ENCODE data around the gene F5. TPM values are rescaled to one million over a fixed set of nuclear protein-coding genes. Genes with fewer than 3 reads are reported as not detected.

F5 gene
- total RNA-seq, 1 donor from 2014 or later, result 1.0 TPM

DNA sequence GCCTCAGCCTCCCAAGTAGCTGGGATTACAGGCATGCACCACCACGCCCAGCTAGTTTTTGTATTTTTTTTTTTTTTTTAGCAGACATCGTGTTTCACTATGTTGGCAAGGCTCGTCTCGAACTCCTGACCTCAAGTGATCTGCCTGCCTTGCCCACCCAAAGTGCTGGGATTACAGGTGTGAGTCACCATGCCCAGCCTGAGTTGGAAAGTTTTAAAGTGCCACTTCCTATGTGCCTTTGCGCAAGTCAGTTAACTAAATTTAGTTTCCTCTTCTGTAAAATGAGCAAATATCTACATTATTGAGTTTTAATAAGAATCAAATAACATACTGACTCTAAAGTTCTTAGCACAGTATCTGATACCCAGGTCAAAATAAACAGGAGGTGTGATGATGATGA is 112.9 kb downstream of the F5 start:
- Histone ChIP-seq H3K27ac (ENCODE audit: low read depth, low read length) (no peak overlapping the region), H3K4me1 (ENCODE audit: control insufficient read depth in 3 of 3, insufficient read depth in 3 of 3, low read length in 3 of 3) (peaks cover 3 to 7% (median 6%) of the 10 kb centered on the region in 3 donors), H3K9me3 (ENCODE audit: control insufficient read depth in 3 of 3, low read length in 3 of 3) (no peaks in the 10 kb centered on the region), H3K4me3 (ENCODE audit: low read length in 3 of 3) (no peak overlapping the region), H3K27me3 (ENCODE audit: control insufficient read depth in 3 of 3, insufficient read depth in 3 of 3, low read length in 3 of 3) (no peaks in the 10 kb centered on the region), H3K36me3 (ENCODE audit: control insufficient read depth in 3 of 3, insufficient read depth in 3 of 3, low read length in 3 of 3) (peaks cover 12 to 30% (median 25%) of the 10 kb centered on the region in 3 donors), H3K9ac (ENCODE audit: low read depth in 1 of 3, low read length in 3 of 3) (no peak overlapping the region)

GRCh38 chr1:169472738-169473137 is 113.5 kb downstream of the F5 start:
- peaks cover 3 to 7% (median 6%) of the 10 kb centered on the region in 3 donors for H3K4me1 ChIP-seq (ENCODE audit: control insufficient read depth in 3 of 3, insufficient read depth in 3 of 3, low read length in 3 of 3)
- no peak overlapping the region for H3K9ac ChIP-seq (ENCODE audit: low read depth in 1 of 3, low read length in 3 of 3)
- H3K36me3 ChIP-seq (ENCODE audit: control insufficient read depth in 3 of 3, insufficient read depth in 3 of 3, low read length in 3 of 3), result peaks cover 15 to 33% (median 29%) of the 10 kb centered on the region in 3 donors
- H3K4me3 ChIP-seq (ENCODE audit: low read length in 3 of 3), result no peak overlapping the region
- H3K9me3 ChIP-seq (ENCODE audit: control insufficient read depth in 3 of 3, low read length in 3 of 3), result no peaks in the 10 kb centered on the region
- H3K27ac ChIP-seq (ENCODE audit: low read depth, low read length), result no peak overlapping the region
- H3K27me3 ChIP-seq (ENCODE audit: control insufficient read depth in 3 of 3, insufficient read depth in 3 of 3, low read length in 3 of 3), result no peaks in the 10 kb centered on the region

DNA sequence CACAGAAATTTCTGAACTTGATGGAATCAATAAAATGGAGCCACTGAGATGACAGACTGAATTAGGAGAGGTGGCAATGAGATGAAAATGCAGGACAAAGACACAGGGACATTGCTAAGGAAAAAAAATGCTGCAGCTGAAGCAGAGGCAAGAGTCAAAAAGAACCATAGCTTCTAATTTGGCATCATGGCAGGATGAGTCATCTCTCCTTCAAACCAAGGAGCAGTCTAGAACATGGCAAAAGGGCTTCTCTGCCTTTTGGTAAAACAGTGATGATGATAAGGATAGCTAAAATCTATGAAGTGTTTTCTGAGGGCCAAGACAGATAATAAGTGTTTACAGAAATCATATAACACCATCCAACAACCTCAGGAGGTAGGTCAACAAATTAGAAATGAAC is 117.3 kb downstream of the F5 start:
- H3K27me3 ChIP-seq (ENCODE audit: control insufficient read depth in 3 of 3, insufficient read depth in 3 of 3, low read length in 3 of 3), result no peaks in the 10 kb centered on the region
- no peak overlapping the region for H3K9ac ChIP-seq (ENCODE audit: low read depth in 1 of 3, low read length in 3 of 3)
- no peak overlapping the region for H3K4me3 ChIP-seq (ENCODE audit: low read length in 3 of 3)
- peaks cover 25 to 46% (median 34%) of the 10 kb centered on the region in 3 donors for H3K36me3 ChIP-seq (ENCODE audit: control insufficient read depth in 3 of 3, insufficient read depth in 3 of 3, low read length in 3 of 3)
- H3K4me1 ChIP-seq (ENCODE audit: control insufficient read depth in 3 of 3, insufficient read depth in 3 of 3, low read length in 3 of 3), result no peaks in the 10 kb centered on the region
- H3K27ac ChIP-seq (ENCODE audit: low read depth, low read length), result no peak overlapping the region
- no peaks in the 10 kb centered on the region for H3K9me3 ChIP-seq (ENCODE audit: control insufficient read depth in 3 of 3, low read length in 3 of 3)

DNA sequence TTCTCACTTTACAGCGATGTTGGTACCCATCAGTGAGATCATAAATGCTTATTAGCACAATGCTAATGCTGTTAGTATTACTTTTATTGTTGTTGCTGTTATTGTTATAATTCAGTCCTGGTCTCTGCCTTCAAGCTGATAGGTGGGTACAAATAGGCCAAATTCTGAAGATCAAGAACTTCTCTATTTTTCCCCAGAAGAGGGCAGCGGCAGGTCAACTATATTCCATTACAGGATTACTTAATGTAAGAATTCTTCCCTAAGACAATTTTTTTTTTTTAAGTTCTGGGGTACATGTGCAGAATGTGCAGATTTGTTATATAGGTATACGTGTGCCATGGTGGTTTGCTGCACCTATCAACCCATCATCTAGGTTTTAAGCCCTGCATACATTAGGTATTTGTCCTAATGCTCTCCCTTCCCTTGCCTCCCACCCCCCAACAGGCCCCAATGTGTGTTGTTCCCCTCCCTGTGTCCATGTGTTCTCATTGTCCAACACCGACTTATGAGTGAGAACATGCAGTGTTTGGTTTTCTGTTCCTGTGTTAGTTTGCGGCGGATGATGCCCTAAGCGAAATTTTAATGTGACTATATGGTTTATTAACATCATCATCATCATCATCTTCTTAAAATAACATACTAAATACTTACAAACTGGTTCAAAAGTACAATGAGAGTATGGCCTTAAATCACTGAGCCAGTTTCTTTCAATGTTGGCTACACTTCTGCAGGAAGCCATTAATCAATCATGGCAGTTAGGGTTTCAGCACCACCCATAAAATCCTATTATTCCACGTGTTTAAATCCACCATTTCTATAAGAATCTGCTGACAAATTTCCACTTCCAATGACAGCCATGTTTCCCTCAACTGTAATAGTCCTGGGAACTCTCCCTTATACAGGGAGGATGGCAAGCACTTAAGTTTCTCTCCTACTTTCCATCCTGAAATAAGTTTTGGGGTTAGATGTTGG is 119.7 kb downstream of the F5 start:
- Histone ChIP-seq H3K36me3 (ENCODE audit: control insufficient read depth in 3 of 3, insufficient read depth in 3 of 3, low read length in 3 of 3) (peaks cover 25 to 46% (median 31%) of the 10 kb centered on the region in 3 donors), H3K9me3 (ENCODE audit: control insufficient read depth in 3 of 3, low read length in 3 of 3) (no peaks in the 10 kb centered on the region), H3K9ac (ENCODE audit: low read depth in 1 of 3, low read length in 3 of 3) (no peak overlapping the region)

GRCh38 chr1:169465281-169465680 is 121.0 kb downstream of the F5 start:
- H3K9ac ChIP-seq (ENCODE audit: low read depth in 1 of 3, low read length in 3 of 3), result no peak overlapping the region

More for the DNA sequence above, 119.7 kb downstream of the F5 start:
- Histone ChIP-seq H3K4me1 (ENCODE audit: control insufficient read depth in 3 of 3, insufficient read depth in 3 of 3, low read length in 3 of 3) (no peaks in the 10 kb centered on the region), H3K27ac (ENCODE audit: low read depth, low read length) (no peak overlapping the region), H3K27me3 (ENCODE audit: control insufficient read depth in 3 of 3, insufficient read depth in 3 of 3, low read length in 3 of 3) (no peaks in the 10 kb centered on the region), H3K4me3 (ENCODE audit: low read length in 3 of 3) (no peak overlapping the region)

More at GRCh38 chr1:169465281-169465680, 121.0 kb downstream of the F5 start:
- no peak overlapping the region for H3K27ac ChIP-seq (ENCODE audit: low read depth, low read length)
- peaks cover 22 to 46% (median 31%) of the 10 kb centered on the region in 3 donors for H3K36me3 ChIP-seq (ENCODE audit: control insufficient read depth in 3 of 3, insufficient read depth in 3 of 3, low read length in 3 of 3)
- H3K27me3 ChIP-seq (ENCODE audit: control insufficient read depth in 3 of 3, insufficient read depth in 3 of 3, low read length in 3 of 3), result peaks cover 0 to 3% (median 0%) of the 10 kb centered on the region in 3 donors
- peaks cover 0 to 3% (median 0%) of the 10 kb centered on the region in 3 donors for H3K4me1 ChIP-seq (ENCODE audit: control insufficient read depth in 3 of 3, insufficient read depth in 3 of 3, low read length in 3 of 3)
- H3K4me3 ChIP-seq (ENCODE audit: low read length in 3 of 3), result no peak overlapping the region
- H3K9me3 ChIP-seq (ENCODE audit: control insufficient read depth in 3 of 3, low read length in 3 of 3), result no peaks in the 10 kb centered on the region

Small RNA genes within 50 kb of the gene (small RNA-seq; reads per million reads assigned to genes)
- not detected for gene AL021068.2

Other genes starting within 250 kb of the F5 start
- gene NME7, start 218.7 kb downstream of the F5 start, total RNA-seq, result 12.5 TPM
- gene BLZF1, start 218.3 kb downstream of the F5 start, total RNA-seq, result 11.5 TPM
- 0.52 TPM for gene CCDC181, start 159.0 kb downstream of the F5 start, total RNA-seq
- 14.1 TPM for gene SLC19A2, start 100.5 kb downstream of the F5 start, total RNA-seq
- gene SELP, start 43.6 kb upstream of the F5 start, total RNA-seq, result 0.52 TPM
- 8.4 TPM for gene SELL, start 125.1 kb upstream of the F5 start, total RNA-seq
- 1.6 TPM for gene SELE, start 147.6 kb upstream of the F5 start, total RNA-seq
- 4.2 TPM for gene METTL18, start 208.4 kb upstream of the F5 start, total RNA-seq

All from skeletal muscle tissue (tissue), 5 donors.